Measurements from ENCODE around the gene MORN1. TPM values are rescaled to one million over a fixed set of nuclear protein-coding genes. Genes with fewer than 3 reads are reported as not detected.

Gene MORN1
- total and polyA plus RNA-seq, 9 of the 15 experiments (the other 6 are each of a cell fraction or from before 2014, with no cell fraction given), result 0.24 to 9.3 (median 4.2) TPM

- Histone ChIP-seq H3K4me2 (ENCODE audit: insufficient read depth, low read length) (no peak overlapping the region), H3K9me1 (ENCODE audit: control insufficient read depth, insufficient read depth, low read length) (no peaks in the 10 kb centered on the region), H3K36me3 (ENCODE audit: control insufficient read depth, insufficient read depth, low read length) (peaks cover 49% of the 10 kb centered on the region), H3K4me1 (replicated peaks in 1 of 2; ENCODE audit: control insufficient read depth in 2 of 2, insufficient read depth in 2 of 2, low read length in 2 of 2) (peaks cover 6 to 72% of the 10 kb centered on the region in 2 experiments), H3K9ac (ENCODE audit: insufficient read depth in 1 of 2, low read depth in 2 of 2, low read length in 2 of 2) (peak overlapping the region in 1 of 2 experiments; percentile 53; a peak in 1 of 4 replicates), H3K79me2 (ENCODE audit: control insufficient read depth, insufficient read depth, low read length) (peaks cover 18% of the 10 kb centered on the region; the same call in 2 of the 3 replicates), H4K20me1 (replicated peaks; ENCODE audit: control insufficient read depth, insufficient read depth, low read length) (no peaks in the 10 kb centered on the region), H2AFZ (ENCODE audit: low read depth, low read length) (no peak overlapping the region), H3K9me3 (replicated peaks; ENCODE audit: control insufficient read depth, insufficient read depth, low read depth, low read length) (no peaks in the 10 kb centered on the region), H3K27ac (ENCODE audit: extremely low read depth, low read depth, low read length) (no peak overlapping the region), H3K27me3 (ENCODE audit: control insufficient read depth in 2 of 2, insufficient read depth in 2 of 2, low read length in 2 of 2) (no peaks in the 10 kb centered on the region), H3K4me3 (no peak overlapping the region)
- FAIRE-seq (no peak), DNase-seq (ENCODE audit: extremely low read depth in 1 of 4, low spot score in 3 of 4) (peak in 1 of 4 experiments; percentile 31), ATAC-seq (no peak)
- CTCF ChIA-PET (ENCODE audit: low intra/inter-chr PET ratio), result no interaction called here
- intact Hi-C loops (cut with micrococcal nuclease), result no loop called here
- WGBS (ENCODE audit: insufficient coverage, low coverage, missing lambda C conversion rate), result 81% methylated on average over 24 of the region's 24 CpGs
- BruUV-seq (replicated peaks), result no TSS peak
- in situ Hi-C loops (cut with MboI), result no loop called here
- POLR2A ChIA-PET, result interaction anchor here (0.6 to 3.4 kb wide), 4 partner anchors 10 to 241 kb away, joined by 3 to 24 read pairs (median 5); no protein-coding TSS in a partner anchor
- TF ChIP-seq RBFOX2 (IDR thresholded peaks at IDR 0.05; ENCODE audit: low read depth, low read length), result peak; percentile 45
- TF ChIP-seq, protein P1, sequence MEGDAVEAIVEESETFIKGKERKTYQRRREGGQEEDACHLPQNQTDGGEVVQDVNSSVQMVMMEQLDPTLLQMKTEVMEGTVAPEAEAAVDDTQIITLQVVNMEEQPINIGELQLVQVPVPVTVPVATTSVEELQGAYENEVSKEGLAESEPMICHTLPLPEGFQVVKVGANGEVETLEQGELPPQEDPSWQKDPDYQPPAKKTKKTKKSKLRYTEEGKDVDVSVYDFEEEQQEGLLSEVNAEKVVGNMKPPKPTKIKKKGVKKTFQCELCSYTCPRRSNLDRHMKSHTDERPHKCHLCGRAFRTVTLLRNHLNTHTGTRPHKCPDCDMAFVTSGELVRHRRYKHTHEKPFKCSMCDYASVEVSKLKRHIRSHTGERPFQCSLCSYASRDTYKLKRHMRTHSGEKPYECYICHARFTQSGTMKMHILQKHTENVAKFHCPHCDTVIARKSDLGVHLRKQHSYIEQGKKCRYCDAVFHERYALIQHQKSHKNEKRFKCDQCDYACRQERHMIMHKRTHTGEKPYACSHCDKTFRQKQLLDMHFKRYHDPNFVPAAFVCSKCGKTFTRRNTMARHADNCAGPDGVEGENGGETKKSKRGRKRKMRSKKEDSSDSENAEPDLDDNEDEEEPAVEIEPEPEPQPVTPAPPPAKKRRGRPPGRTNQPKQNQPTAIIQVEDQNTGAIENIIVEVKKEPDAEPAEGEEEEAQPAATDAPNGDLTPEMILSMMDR (IDR thresholded peaks at IDR 0.05 in 2 of 3, conservative IDR thresholded peaks at IDR 0.05 in 1 of 3; ENCODE audit: insufficient read depth in 2 of 3, low read depth in 1 of 3, low read length in 3 of 3), result peak in 1 of 3 experiments; percentile 47; a peak in 2 of 6 replicates
- TF ChIP-seq KLF13 (tag; IDR thresholded peaks at IDR 0.05; ENCODE audit: borderline replicate concordance, low read depth), result 0 out of 2 replicates have a peak, but pooled peaks have one; percentile 25
- no peak for TF ChIP-seq PML (IDR thresholded peaks at IDR 0.05; ENCODE audit: low read length)
- 0 out of 2 replicates have a peak, but pooled peaks have one; percentile 16 for TF ChIP-seq CREM (IDR thresholded peaks at IDR 0.05; ENCODE audit: low read depth)
- TF ChIP-seq, protein P2, sequence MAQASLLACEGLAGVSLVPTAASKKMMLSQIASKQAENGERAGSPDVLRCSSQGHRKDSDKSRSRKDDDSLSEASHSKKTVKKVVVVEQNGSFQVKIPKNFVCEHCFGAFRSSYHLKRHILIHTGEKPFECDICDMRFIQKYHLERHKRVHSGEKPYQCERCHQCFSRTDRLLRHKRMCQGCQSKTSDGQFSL (CRISPR knock-in tag; IDR thresholded peaks at IDR 0.05), result no peak
- TF ChIP-seq, protein P2 (tag; IDR thresholded peaks at IDR 0.05), result no peak
- TF ChIP-seq, protein P3, sequence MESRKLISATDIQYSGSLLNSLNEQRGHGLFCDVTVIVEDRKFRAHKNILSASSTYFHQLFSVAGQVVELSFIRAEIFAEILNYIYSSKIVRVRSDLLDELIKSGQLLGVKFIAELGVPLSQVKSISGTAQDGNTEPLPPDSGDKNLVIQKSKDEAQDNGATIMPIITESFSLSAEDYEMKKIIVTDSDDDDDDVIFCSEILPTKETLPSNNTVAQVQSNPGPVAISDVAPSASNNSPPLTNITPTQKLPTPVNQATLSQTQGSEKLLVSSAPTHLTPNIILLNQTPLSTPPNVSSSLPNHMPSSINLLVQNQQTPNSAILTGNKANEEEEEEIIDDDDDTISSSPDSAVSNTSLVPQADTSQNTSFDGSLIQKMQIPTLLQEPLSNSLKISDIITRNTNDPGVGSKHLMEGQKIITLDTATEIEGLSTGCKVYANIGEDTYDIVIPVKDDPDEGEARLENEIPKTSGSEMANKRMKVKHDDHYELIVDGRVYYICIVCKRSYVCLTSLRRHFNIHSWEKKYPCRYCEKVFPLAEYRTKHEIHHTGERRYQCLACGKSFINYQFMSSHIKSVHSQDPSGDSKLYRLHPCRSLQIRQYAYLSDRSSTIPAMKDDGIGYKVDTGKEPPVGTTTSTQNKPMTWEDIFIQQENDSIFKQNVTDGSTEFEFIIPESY (CRISPR knock-in tag; IDR thresholded peaks at IDR 0.05), result peak; percentile 96
- peak; percentile 61; the same call in 1 of the 2 replicates for TF ChIP-seq POLR2G (IDR thresholded peaks at IDR 0.05; ENCODE audit: low read depth, low read length)
- no peak for TF ChIP-seq NFIX (CRISPR knock-in tag; IDR thresholded peaks at IDR 0.05; ENCODE audit: low read depth)
- TF ChIP-seq ZNF449 (CRISPR knock-in tag; IDR thresholded peaks at IDR 0.05), result no peak
Observed at GRCh38 chr1:2408456-2408855, 17.1 kb upstream of the MORN1 start.

All from K562 (cell line).